NCI-H2029 (cell line): ENCODE data around the gene ERCC2.
"Not testable (repeated sequence)": the region's sequence is repeated elsewhere in the genome, so short reads cannot be mapped to it uniquely, and the experiment has no call there.

Source experiments
- DNase-seq: peaks from one replicate; lab custom pipeline; 2025; lab: John Stamatoyannopoulos, UW

Gene ERCC2

GRCh38 chr19:45354241-45354842, 16.0 kb downstream of the ERCC2 start:
- no peak for DNase-seq

- no peak for DNase-seq
These were observed 17.2 kb downstream of the ERCC2 start for GRCh38 chr19:45352914-45353796.

- no peak for DNase-seq
These were observed 17.9 kb downstream of the ERCC2 start for GRCh38 chr19:45352471-45352870.

- no peak for DNase-seq
These were observed 18.3 kb downstream of the ERCC2 start for GRCh38 chr19:45352062-45352461.

- no peak for DNase-seq
These were observed 18.9 kb downstream of the ERCC2 start for GRCh38 chr19:45351401-45351952.

GRCh38 chr19:45350477-45351058, 19.8 kb downstream of the ERCC2 start:
- no peak for DNase-seq

- no peak for DNase-seq
These were observed 20.9 kb downstream of the ERCC2 start for GRCh38 chr19:45349430-45349941.

- DNase-seq: no peak
These were observed 21.3 kb downstream of the ERCC2 start for GRCh38 chr19:45349126-45349415.

GRCh38 chr19:45348367-45349125, 21.8 kb downstream of the ERCC2 start:
- DNase-seq: no peak

GRCh38 chr19:45347570-45348366, 22.6 kb downstream of the ERCC2 start:
- DNase-seq: no peak

GRCh38 chr19:45346449-45346848, 23.9 kb downstream of the ERCC2 start:
- no peak for DNase-seq

GRCh38 chr19:45345506-45345860, 24.9 kb downstream of the ERCC2 start:
- DNase-seq: no peak

GRCh38 chr19:45344621-45345505, 25.5 kb downstream of the ERCC2 start:
- no peak for DNase-seq

- no peak for DNase-seq
These were observed 27.5 kb downstream of the ERCC2 start for GRCh38 chr19:45342911-45343310.

GRCh38 chr19:45340899-45341453, 29.4 kb downstream of the ERCC2 start:
- DNase-seq: no peak

GRCh38 chr19:45340232-45340898, 30.0 kb downstream of the ERCC2 start, which contains the start of gene KLC3:
Gene KLC3, plus strand, starts transcription at chr19:45340750. Its CDS starts 4,792 bp downstream, at chr19:45345542.
- peak; percentile 9 for DNase-seq

- no peak for DNase-seq
These were observed 30.7 kb downstream of the ERCC2 start for GRCh38 chr19:45339629-45340028.

GRCh38 chr19:45336696-45337251, 33.6 kb downstream of the ERCC2 start:
- DNase-seq: no peak

GRCh38 chr19:45334881-45335280, 35.5 kb downstream of the ERCC2 start:
- DNase-seq: not testable (repeated sequence)
